Measurements from ENCODE around the gene DTNBP1.

DNA sequence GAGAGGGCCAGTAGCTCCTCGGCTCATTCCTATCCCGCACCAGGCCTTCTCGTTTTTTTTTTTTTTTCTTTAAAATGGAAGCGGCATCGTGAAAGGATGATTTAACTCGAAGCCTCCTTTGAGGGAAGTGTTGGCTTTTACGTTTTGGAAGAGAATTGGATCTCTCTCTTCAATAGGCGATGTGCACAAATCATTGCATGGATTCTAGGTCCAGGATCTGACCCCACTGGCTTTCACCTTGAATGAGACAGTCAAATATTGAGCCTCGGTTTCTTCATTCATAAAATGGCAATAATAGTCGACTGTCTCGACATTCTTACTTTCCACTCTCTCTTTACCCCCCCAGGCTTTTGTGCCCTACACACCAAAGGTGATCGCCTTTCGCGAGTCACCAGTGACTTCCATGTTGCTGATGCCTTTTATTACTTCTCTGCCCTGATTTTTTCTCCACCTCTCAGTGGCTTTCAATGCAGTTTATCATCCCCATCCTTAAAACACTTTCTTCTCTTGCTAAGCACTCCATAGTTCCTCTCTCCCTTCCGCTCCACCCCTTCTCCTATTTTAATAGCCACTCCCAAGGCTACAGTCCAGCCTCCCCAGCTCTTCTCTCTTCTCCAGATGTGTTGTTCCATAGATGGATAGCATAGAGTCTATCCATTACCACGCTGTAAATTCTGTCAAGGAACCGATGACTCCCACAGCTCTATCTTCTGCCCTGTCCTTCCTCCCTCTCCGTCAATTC, 473 bp upstream of the DTNBP1 start:
- TF ChIP-seq CTCF (IDR thresholded peaks at IDR 0.05) (no peak), POLR2A (IDR thresholded peaks at IDR 0.05) (no peak)

Measured in breast epithelium (tissue), 3 donors.